Putamen (tissue), 1 donor: Measurements from ENCODE around the gene RFX3.

Source experiments
- DNase-seq: peaks from one replicate; pipeline ENCODE4 v3.0.0-alpha.2; 2016; ENCODE audit warnings: low spot score

The RFX3 gene

GRCh38 chr9:3282365-3282764 lies 243.4 kb downstream of the RFX3 start:
- DNase-seq: no peak

DNA sequence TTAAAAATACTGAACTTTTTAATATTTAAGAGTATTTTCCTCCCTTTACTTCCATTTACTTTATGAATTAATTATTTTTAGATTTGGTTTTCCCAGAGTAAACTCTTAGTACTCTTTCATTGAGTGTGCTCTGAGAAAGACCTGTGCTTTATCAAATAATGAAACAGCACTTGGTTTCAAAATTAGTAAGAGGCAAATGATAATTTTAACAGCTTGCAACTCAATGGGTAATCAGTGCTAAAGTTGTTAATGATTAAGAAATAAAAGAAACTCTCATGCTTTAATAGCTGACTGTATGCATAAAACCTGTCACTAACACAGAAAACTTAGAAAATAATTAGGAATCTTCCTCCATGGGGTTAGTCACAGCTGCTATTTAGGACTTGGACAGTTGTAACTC lies 244.4 kb downstream of the RFX3 start:
- no peak for DNase-seq

- DNase-seq: no peak
Measured at GRCh38 chr9:3277200-3277599, 248.6 kb downstream of the RFX3 start.

DNA sequence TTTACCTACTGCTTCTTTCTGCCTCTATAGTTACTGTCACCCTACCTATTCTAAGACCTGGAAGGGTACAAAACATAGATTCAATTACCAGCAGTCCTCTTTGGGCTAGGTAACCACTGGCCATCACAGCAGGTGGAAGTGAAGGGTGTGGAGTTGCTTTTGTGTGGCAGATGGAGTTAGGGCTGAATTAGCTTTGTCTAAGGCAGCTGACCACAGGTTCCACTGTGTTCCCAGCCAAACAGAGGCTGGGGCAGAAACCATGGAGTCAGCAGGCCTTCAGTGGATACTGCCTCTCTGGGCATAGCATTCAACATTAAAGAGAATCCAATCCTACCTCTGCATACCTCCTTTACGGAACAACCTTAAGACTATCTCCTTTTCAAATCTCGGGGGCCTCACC lies 254.2 kb downstream of the RFX3 start:
- DNase-seq: no peak

DNA sequence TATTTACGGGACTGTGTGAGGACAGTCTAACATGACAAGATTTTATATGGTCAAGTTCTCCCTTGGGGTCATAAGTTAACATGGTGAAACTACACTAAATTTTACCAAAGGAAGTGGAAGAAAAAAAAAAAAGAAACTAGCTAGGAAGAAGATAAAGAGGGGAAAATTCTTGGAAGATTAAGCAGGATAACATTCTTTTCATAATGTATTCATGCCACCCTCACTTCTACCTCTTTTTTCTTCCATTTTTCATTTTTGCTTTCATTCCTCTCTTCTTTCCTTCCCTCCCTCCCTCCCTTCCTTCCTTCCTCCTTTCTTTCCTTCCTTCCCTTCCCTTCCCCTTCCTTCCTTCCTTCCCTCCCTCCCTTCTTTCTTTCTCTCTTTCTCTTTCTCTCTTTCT lies 254.6 kb downstream of the RFX3 start:
- DNase-seq: no peak

- DNase-seq: no peak
Measured at GRCh38 chr9:3268223-3268622, 257.6 kb downstream of the RFX3 start.

- DNase-seq: no peak
Measured at GRCh38 chr9:3263698-3264097, 262.1 kb downstream of the RFX3 start.

- no peak for DNase-seq
Measured at GRCh38 chr9:3262826-3263529, 262.8 kb downstream of the RFX3 start.

DNA sequence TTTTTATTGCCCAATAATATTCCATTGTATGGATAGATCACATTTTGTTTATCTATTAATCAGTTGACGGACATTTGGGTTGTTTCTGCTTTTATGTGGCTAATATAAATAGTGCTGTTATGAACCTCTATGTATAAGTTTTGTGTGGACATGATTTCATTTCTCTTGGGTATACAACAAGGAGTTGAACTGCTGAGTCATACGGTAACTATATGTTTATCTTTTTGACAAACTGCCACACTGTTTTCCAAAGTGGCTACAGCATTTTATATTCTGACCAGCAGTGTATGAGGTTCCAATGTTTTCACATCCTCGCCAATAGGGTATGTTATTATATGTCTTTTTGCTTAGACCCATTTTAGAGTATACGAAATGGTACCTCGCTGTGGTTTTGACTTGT lies 264.3 kb downstream of the RFX3 start:
- no peak for DNase-seq

- DNase-seq: no peak
Measured at GRCh38 chr9:3256571-3257330, 269.1 kb downstream of the RFX3 start.

DNA sequence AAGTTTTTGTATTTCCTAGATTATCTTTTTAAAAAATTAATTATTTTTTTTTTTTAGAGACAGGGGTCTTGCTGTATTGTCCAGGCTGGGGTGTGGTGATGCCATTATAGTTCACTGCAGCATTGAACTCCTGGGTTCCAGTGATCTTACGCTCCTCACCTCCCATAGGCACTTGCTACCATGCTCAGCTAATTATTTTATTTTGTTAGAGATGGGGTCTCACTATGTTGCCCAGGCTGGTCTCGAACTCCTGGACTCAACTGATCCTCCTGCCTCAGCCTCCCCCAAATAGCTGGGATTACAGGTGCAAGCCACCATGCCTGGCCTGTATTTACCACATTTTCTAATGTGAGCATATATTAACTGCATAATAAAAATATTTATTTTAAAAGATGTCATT lies 274.5 kb downstream of the RFX3 start:
- DNase-seq: no peak

DNA sequence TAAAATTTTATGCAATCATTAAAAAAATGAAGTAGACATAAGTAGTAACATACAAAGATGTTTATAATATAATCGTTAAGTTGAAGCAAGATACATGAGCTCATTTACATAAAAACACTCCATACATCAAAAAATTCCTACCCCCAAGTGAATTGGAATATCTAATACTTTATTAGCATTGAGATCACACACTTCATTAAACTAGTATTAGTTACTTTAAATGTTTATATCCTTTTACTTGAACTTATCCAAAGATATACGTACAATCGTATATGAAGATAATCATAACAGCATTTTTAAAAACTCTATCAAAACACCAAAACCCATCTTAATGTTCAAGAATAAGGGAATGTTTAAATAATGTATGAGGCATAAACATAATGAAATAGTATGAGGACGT lies 275.1 kb downstream of the RFX3 start:
- DNase-seq: no peak

DNA sequence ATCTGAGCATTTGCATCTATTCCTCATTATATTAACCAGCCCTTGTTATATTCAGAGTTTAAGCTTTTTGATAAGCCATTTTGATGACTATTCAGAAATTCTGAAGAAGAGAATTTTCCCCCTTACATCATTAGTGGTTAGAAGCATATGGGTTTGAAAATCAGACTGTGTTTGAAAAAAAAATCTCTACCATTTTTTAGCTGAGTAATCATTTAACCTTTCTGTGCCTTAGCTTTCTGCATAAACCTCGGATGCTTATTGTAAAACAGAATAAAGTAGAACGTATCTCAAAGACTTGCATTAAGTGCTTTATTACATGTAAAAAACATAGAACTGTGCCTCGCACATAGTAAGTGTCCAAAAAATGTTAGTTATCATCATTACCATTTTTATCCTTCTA lies 278.6 kb downstream of the RFX3 start:
- DNase-seq: no peak

GRCh38 chr9:3246241-3246640 lies 279.6 kb downstream of the RFX3 start:
- no peak for DNase-seq

- no peak for DNase-seq
Measured at GRCh38 chr9:3244963-3245653, 280.7 kb downstream of the RFX3 start.

DNA sequence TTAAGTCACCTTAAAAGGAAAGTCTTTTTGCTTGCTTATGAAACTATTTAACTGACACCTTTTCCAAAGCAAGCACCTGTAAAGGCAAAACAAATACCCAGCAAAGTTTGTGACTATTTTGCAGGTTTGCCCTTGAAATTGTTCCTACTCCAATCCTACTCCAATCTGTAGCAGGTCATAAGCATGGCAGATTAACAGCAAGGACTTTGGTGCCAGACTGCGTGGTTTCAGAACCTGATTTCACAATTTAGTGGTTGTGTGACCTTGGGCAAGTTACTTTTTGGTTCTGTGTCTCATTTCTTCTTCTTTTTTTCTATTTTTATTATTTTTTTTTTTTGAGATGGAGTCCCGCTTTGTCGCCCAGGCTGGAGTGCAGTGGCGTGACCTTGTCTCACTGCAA lies 282.1 kb downstream of the RFX3 start:
- DNase-seq: no peak

DNA sequence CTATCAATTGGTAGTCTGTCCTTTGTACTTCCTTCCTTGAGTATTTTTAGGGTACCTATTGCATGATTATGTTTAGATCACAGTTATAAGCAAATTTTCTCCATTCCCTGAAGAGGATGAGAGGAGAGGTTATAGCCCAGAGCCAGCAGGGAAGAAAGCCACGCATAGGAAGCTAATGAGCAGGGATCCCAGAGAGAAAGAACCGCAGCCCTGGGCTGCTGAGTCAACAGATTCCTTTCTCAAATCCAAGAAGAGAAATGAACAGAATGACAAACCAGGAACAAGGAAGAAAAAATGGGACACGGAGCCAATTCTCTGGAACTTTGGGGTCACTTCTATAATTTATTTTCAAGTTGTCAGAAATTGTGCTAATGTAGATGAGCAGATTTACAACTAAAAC lies 284.5 kb downstream of the RFX3 start:
- DNase-seq: no peak

DNA sequence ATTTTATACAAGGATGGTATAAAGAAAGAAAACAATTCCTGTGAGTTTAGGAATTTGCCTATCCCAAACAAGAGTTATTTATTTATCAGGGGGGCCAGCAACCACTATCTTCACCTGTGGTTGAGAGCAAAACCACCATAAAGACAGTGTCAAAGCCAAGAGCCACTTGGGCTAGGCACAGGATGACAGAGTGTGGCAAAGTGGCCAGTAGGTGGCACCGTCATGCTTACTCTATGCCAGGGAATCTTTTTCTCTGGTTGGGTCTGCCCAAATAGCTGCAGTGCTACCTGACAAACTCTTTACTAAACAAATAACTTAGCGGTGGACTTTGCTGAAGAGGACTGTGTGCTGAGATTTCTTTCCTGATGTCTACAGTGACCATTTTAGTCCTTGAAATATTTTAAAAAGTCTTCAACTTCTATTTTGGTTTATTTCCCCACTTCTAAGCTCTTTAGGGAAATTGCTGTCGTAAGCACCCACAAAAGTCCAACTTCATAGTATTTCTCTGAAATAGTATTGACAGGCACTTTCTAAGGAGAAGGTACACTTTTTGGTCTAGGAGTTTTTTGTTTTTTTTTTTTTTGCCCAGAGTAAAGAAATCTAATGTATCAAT lies 285.0 kb downstream of the RFX3 start:
- DNase-seq: peak; percentile 47

DNA sequence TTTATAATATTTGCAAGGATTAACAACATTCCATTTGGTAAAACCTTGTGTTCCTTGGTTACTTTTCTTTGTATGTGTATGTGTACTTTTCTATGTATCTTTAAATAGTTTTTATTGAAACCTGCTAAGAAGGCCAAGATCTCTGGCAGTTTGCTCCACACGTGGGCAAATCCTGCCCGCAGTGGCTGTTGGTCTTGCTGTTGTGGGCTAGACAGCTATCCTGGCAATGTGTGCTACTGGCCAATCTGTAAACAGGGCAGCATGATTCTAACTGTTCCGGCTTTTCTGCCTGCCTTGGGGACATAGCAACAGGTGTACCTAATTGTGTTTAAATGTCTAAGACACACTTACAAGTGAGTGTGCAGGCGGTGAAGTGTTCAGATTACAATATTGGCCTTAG lies 286.6 kb downstream of the RFX3 start:
- no peak for DNase-seq

- DNase-seq: no peak
Measured at GRCh38 chr9:3238236-3238635, 287.6 kb downstream of the RFX3 start.

- no peak for DNase-seq
Measured at GRCh38 chr9:3237121-3237520, 288.7 kb downstream of the RFX3 start.

- DNase-seq: no peak
Measured at GRCh38 chr9:3235497-3235896, 290.3 kb downstream of the RFX3 start.

DNA sequence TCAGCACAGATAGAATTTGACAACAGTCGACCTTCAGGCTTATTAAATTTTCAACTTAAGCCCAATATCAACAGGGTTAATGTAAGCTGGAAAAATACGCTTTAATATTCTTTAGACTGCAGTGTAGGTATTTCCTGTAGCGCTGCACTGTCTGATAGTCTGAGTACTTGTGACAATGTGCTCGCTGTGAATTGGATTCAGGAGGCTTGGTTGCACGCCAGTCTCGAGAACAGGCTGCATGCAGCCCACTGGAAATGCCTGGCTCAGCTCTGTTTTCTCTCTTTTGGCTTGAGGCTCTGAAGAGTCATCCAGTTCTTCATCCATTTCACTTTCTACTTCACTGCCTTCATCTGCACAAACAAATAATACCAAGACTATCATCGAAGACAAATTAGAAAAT lies 300.9 kb downstream of the RFX3 start:
- no peak for DNase-seq
